HG03039 (cell line): ENCODE results near the gene LGR6.

Experiments
- ATAC-seq: cut with Tn5 transposase; IDR thresholded peaks from one replicate; pipeline ENCODE4 v1.9.1; 2021; ENCODE audit warnings: mild to moderate bottlenecking, moderate library complexity; ENCODE audit not compliant: unreplicated experiment

The LGR6 gene

GRCh38 chr1:202281316-202282024 lies 87.9 kb downstream of the LGR6 start:
- no peak for ATAC-seq

DNA sequence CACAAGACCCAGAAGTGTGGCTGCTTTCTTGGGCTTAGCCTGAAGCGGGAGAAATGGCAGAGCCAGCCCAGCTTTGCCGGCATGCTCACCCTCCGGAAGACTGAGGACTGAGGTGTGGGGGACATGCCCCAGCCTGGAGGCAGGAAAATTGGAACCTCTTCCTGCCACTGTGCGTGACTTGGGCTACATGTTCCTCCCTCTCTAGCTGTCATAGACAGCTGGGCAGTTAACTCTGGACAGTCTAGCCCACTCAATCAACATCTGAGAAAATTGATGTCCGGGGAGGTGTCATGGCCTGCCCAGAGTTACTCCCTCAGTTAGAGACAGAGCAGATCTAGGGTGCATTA lies 88.4 kb downstream of the LGR6 start:
- no peak for ATAC-seq

DNA sequence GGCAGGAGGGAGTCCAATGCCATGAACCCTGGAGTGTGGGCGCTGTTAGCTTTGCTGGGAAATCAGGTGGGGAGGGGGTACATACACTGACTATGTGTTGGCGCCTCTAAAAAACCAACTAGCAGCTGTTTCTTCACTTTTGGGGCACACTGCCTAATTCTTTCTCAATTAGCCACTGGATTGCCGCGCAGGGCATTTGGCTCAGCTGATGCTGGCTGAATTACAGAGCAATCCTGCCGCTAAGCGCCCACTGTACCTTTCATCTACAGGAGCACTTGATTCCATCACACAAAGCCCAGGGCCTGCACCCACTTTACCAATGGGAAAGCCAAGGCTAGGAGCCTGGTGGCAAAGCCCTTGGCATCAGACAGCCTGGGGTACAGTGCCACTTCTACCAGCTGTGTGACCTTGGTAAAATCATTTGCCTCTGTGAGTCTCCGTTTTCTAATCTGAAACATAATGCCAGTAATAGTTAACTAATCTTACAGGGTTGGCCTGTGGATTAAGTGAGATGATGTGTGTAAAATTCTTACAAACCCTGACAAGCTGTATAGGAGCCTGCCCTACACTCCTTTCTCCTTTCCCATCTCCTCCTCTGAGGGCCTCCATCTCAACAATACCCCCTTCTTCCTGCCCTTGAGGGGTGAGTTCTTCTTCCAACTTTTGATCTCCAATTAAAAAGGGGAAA lies 89.1 kb downstream of the LGR6 start:
- ATAC-seq: no peak

DNA sequence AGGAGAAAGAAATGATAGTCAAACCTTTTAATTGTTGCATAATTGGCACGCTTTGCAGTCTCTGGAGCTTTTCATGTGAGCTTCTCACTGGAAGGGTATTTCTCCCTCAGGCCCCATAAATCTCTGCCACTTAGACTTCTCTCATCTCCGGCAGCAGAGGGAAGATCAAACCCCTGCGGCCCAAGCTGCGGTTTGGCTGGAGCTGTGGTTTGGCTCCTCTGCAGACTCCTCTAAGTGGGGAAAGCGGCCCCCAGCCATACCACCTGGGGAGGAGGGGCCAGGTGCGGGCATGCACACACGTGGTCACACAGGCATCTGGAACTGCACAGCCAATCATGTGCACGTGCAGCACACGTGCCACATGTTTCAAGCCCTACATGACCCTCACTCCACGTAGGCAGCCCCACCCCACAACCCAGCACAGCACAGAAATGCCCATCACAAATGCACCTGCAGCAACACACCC lies 89.8 kb downstream of the LGR6 start:
- no peak for ATAC-seq

DNA sequence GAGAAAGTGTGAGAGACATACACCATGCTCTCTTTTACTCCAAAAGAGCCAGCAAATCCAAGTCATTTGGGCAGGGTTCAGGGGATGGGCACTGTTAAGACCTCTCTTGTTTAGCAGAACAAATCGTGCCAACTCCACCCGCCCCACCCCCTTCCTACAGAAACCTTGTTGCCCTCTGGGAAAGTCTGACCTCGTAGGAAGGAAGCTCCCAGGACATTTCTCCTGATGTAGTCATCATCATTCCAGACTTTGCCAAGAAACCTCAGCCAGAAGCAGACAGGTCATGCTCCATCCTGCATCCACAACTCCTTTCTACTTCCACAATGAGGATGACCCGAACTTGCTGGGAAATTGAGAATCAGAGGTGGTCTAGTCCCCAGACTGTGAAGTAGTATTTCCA lies 90.4 kb downstream of the LGR6 start:
- no peak for ATAC-seq

- no peak for ATAC-seq
Observed at GRCh38 chr1:202285908-202286307, 92.3 kb downstream of the LGR6 start.

GRCh38 chr1:202286622-202287097 lies 93.1 kb downstream of the LGR6 start:
- no peak for ATAC-seq

DNA sequence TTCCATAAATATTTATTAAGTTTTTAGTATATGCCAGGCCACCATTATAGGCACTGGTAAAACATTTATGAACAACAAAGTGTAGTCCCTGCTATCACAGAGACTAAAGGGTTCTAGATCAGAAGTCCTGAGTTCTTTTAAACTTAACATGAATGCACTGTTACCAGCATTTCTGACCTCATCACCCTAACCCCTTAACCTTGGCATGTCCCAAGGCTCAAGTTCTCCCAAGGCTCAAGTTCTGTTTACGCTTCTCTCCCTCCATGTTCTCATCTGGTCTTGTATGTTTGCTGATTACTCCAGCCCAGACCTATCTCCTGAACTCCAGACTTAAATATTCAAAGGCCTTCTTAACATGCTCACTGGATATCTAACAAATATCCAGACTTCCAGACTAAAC lies 93.6 kb downstream of the LGR6 start:
- no peak for ATAC-seq

- no peak for ATAC-seq
Observed at GRCh38 chr1:202288177-202288576, 94.6 kb downstream of the LGR6 start.

GRCh38 chr1:202289009-202289408 lies 95.4 kb downstream of the LGR6 start:
- no peak for ATAC-seq

GRCh38 chr1:202291001-202291400 lies 97.4 kb downstream of the LGR6 start:
- ATAC-seq: no peak

DNA sequence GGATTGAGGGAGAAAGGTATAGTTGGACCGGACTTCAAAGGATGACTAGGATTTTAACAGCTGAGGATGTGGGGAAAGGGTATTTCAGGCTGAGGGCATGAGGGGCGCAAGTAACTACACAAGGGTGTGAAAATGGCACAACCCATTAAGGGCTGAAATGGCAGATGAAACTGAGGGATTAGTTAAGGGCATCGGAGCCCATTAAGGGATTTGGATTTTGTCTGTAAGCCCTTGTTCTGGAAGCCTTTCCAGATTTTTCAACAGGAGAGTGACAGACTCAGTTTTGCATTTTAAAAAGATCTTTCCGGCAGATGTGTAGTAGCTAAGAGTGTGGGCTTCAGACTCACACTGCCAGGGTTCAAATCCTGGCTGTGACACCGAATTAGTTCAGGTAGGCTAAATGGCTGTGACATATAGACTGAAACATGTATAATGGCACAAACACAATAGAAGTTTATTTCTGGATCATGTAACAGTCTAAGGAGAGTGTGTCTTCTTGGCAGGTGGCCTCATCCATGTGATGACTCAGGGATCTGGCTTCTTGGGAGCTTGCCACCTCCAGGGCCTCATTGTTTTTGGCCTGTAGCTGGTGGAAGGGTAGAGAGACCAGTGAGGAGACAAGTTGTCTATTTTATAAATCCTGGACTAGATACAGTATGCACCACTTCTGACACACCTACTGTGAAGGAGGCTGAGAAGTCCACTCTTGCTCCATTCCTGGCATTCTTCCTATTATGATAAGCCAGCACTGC lies 98.5 kb downstream of the LGR6 start:
- ATAC-seq: no peak

GRCh38 chr1:202292773-202293172 lies 99.2 kb downstream of the LGR6 start:
- no peak for ATAC-seq

DNA sequence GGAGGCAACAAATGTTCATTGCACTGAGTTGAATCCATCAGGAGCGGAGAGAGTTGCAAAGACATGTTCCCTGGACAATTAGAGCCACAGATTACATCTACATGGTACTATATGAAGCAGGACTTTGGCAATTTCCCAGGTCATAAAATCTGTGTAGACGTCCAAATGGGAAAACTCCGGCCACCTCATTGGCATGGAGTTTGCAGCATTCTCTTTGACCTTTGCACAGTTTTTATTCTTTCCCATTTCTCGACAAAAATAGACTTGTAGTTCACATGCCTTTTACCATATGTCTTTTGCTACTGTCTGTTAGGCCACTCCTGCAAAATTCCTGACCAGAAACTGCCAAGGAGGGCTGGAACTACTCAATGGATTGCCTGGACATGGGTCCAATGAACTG lies 100.0 kb downstream of the LGR6 start:
- no peak for ATAC-seq

GRCh38 chr1:202302166-202302565 lies 108.6 kb downstream of the LGR6 start:
- no peak for ATAC-seq

DNA sequence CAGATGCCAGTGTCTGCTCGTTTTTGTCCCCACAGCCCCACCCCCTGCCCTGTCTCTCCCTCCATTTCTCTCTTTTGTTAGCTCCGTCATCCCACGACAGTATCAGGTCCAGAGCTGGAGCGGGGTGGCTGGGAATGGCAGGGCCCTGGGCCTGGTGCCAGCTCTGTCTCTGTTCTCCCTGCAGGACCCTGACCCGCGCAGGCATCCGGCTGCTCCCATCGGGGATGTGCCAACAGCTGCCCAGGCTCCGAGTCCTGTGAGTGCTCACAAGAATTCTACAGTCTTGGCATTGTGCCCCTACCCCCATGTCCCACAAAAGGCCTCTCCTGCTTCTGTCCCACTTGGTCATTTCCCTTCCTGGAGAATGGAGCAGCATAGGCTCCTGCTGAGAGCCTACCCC lies 110.8 kb downstream of the LGR6 start:
- no peak for ATAC-seq

- ATAC-seq: no peak
Observed at GRCh38 chr1:202305168-202305567, 111.6 kb downstream of the LGR6 start.

GRCh38 chr1:202306535-202307345 lies 113.1 kb downstream of the LGR6 start:
- no peak for ATAC-seq

DNA sequence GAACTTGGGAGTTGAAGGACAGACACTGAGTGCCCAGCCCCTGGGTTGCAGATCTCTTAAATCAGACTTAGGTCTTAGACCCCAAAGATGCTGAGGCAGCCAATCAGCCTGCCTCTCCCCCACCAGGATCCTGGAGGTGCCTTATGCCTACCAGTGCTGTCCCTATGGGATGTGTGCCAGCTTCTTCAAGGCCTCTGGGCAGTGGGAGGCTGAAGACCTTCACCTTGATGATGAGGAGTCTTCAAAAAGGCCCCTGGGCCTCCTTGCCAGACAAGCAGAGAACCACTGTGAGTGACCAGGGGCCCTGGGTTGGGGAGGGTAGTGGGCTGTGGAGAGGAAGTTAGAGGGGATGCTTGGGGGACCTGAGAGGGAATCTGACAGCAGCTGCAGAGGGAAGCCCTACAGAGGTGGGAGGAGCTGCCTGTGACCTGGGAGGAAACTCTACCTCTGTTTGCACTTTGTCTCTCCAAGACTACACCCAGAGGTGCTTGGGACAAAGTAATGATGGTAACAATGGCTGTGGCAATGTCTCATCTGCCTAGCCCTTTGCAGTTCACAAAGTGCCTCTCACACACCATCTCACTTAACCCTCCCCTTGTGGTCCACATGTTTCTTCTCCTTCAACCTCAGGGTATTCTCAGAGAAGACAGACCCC lies 116.6 kb downstream of the LGR6 start:
- no peak for ATAC-seq

DNA sequence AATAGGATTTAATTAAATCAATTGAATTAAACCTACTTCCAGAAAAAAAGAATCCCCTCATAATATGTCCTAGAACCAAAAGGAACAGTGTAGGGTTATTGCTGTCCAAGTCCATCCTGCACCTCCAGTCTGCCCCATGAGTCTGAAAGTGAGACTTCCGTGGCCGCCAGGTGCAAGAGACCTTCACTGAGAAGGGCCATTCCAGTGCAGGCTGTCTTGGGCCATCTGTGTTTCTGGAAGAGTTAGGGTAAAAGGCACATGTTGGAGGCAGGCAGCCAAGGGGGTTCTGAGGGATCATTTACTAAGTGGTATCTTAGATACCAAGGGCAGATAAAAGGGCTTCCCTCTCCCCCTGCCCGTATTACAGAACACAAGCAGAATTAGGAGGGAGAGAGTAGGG lies 117.1 kb downstream of the LGR6 start:
- no peak for ATAC-seq
